GM21619 (cell line): ENCODE data around the gene RAB9B.
"Not testable (repeated sequence)": the region's sequence is repeated elsewhere in the genome, so short reads cannot be mapped to it uniquely, and the experiment has no call there.

Source experiments
- ATAC-seq: cut with Tn5 transposase; IDR thresholded peaks from one replicate; pipeline ENCODE4 v1.9.1; 2021; ENCODE audit not compliant: unreplicated experiment

RAB9B gene

GRCh38 chrX:103831803-103832544 is at the start of gene RAB9B:
TSS of gene RAB9B (minus strand) at chrX:103832257. CDS start at chrX:103825784, 6,473 bp downstream.
- peak; percentile 90 for ATAC-seq

GRCh38 chrX:103879339-103879738 is 47.3 kb upstream of the RAB9B start:
- ATAC-seq = no peak

DNA sequence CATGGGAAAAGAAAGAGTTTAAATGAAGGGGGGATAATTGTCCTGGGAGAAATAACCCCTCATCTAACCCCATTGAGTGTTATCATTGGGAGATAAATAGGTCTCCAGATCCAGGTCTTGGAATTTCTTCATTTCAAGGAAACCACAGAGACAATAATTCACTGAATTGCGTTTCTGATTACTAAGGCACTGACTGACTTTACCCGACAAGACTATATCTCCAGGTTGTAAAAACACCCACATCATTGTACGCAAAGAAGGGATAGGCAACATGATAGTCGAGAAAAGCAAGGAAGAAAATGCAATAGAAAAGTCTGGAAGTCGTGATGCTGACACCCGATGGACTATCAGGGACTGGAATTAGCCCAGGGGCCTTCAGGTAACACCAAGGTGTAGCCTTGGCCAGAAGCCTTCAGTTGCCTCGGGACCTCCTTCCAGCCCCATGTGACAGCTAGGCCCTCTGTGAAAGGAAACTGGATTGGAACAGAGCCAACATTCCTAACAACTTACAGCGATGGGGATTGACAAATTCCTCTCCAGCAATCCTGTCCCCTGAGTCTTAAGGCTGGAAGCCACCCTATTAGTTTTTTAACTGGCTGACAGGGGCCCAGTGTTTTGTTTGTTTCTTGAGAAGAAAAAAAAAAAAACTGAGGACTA is 46.5 kb upstream of the RAB9B start:
- ATAC-seq = no peak

GRCh38 chrX:103877571-103877970 is 45.5 kb upstream of the RAB9B start:
- no peak for ATAC-seq

- no peak for ATAC-seq
Observed at GRCh38 chrX:103864886-103865534, 33.0 kb upstream of the RAB9B start.

GRCh38 chrX:103864149-103864548 is 32.1 kb upstream of the RAB9B start:
- ATAC-seq = no peak

- ATAC-seq = no peak
Observed at GRCh38 chrX:103861200-103861599, 29.1 kb upstream of the RAB9B start.

- ATAC-seq = no peak
Observed at GRCh38 chrX:103849558-103849957, 17.5 kb upstream of the RAB9B start.

- ATAC-seq = no peak
Observed at GRCh38 chrX:103847174-103847870, 15.3 kb upstream of the RAB9B start.

DNA sequence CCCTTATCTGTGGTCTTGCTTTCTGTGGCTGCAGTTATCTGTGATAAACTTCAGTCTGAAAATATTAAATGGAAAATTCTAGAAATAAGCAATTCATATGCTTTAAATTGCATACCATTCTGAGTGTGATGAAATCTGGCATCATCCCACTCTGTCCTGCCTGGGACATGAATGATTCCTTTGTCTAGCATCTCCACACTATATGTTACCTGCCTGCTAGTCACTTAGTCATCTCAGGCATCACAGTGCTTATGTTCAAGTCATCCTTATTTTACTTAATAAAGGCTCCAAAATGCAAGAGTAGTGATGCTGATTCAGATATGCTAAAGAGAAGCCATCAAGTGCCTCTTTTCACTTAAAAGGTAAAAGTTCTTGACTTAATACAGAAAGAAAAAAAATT is 14.3 kb upstream of the RAB9B start:
- no peak for ATAC-seq

DNA sequence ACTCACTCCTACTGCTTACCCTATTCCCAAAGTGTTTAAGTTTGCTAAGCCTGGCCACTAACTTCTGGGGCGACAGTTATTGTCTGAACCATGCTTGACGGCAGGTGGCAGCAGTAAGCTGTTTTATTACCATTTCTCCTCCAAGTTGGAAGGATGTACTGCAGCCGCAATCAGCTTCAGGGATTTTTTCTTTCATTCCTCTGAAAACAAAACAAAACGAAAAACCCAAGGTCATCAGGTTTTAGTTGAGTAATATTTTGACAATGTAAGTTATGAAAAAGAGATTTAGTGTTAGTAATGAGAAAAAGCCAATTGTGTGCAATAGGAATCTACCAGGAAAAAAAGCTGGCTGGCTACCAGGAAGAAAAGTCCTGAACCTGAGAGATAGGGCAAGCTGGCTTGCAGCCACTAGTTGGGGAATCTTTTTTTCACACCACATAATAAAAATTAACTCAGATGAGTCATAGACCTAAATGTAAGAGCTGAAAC is 13.2 kb upstream of the RAB9B start:
- ATAC-seq = peak; percentile 79

GRCh38 chrX:103839404-103839803 is 7.3 kb upstream of the RAB9B start:
- ATAC-seq = no peak

GRCh38 chrX:103831342-103831802 is 685 bp downstream of the RAB9B start:
- ATAC-seq = no peak

DNA sequence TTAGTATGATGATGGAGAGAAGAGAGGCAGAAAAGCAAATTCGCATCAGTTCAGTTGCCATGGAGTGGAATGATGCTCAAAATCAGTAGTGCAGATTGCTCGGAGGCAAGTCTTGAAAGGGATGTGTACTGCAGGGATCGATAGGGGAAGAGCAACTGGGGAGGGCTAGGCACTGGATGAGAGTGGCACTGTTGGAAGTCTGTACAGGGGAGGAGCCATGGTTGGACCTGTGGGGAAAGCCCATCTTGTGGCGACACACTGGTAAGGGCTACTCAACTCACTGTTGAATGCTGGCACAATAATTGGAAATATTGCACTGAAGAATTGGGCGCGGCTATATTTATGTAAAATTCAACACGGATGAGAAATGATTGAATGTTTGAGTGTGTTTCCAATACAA is 1.2 kb downstream of the RAB9B start:
- no peak for ATAC-seq

DNA sequence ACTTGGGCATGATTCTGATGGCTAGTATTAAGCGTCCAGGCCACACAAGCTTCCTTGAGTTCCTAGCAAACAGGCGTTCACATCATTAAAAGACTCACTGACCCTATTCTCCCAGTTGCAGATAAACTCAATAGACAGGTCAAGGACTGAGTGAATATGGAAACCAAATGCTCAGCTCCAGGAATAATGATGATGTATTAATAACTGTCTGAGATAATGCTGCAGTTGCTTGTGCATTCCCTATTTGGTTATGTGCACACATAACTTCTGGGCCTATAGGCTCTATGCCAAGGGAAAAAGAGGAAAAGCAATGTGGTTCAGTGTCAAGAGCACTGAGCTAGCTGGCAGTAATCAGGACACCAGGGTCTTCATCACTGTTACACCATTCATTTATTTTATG is 3.5 kb downstream of the RAB9B start:
- no peak for ATAC-seq

DNA sequence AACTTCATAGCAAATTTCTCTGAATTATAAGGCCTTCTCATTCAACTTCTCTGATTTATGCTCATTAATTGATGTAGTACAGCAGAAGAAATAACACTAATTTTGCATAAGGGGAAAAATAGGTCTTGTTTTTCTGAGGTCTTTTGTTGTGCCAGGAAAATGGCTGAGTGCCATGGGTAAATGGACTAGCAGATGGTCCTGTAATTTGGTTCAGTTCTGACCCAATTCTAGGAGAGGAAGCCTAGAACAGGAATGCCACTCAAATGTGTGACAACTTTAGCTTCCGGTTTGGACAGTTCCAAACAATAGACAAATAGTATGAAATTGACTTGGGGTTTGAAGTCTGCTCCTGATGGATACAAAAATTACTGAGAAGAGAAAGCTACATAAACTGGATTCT is 6.2 kb downstream of the RAB9B start:
- ATAC-seq = no peak

DNA sequence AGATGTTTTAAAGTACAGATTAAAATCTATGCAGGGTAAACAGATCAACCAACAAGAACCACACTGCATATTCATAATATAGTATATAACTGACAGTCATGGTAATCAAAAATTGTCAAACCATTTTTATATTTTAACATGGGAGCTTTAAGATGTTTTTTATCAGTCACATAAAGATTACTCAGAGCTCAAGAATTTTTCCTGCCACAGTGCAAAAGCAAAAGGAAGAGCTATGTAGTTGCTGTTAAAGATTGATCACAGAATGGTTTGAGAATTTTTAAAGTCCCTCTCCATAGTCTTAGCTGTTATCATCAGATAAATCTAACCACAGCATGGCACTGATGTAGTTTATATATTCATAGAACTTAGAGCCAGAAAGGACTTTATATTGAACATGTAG is 8.5 kb downstream of the RAB9B start:
- no peak for ATAC-seq

GRCh38 chrX:103820802-103821201 is 11.3 kb downstream of the RAB9B start:
- ATAC-seq = not testable (repeated sequence)

DNA sequence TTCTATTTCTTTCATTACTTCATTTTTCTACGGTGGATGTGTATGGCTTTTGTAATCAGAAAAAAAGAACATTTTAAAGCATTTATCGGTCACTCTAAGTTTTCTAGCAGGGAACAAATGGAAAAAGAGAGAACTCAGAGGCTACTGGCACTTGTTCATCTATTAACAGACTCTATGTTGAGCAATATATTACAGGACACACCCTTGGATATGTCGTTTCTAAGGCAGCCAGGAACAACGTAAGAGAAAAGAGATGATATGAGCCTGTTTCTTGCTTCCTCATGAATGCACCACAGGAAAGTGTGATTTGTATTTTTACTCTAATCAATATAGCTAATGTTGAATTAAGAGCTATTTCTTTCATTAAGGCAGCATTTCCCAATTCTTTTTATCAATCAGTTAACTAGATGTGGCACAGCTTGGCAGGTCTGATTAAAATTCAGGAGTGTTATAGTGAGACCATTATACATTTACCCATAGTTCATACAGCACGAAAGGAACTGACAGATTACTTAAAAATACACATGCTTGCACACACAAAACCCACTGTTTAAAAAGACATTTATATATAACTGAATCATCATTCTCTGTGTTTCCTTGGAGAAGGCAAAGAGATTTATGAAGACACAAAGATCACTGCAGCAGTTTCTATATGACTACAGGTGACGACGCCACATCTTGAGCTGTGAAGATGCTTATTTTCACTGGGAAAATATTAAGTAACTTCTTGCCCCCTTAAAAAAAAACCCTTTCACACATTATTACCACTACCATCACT is 13.0 kb downstream of the RAB9B start:
- no peak for ATAC-seq

GRCh38 chrX:103817502-103817901 is 14.6 kb downstream of the RAB9B start:
- ATAC-seq = no peak
